IPS-18c (cell line): ENCODE measurements around the gene ACTR8.

Experiments
- H3K4me3 ChIP-seq: 2 replicates; pipeline ENCODE4 v1.7.0; 2013; ENCODE audit warnings: low read depth, mild to moderate bottlenecking, low read length, moderate library complexity; ENCODE audit not compliant: insufficient read depth
- H3K9me3 ChIP-seq: one replicate; pipeline ENCODE4 v1.6.1; 2013; ENCODE audit warnings: mild to moderate bottlenecking, low read length, moderate library complexity; ENCODE audit not compliant: control insufficient read depth, insufficient read depth

The ACTR8 gene

GRCh38 chr3:53823026-53823955 is 58.7 kb downstream of the ACTR8 start:
- H3K9me3 ChIP-seq = no peaks in the 10 kb centered on the region
- no peak overlapping the region for H3K4me3 ChIP-seq

GRCh38 chr3:53822331-53822741 is 59.6 kb downstream of the ACTR8 start:
- Histone ChIP-seq H3K9me3 (no peaks in the 10 kb centered on the region), H3K4me3 (no peak overlapping the region)

- Histone ChIP-seq H3K4me3 (no peak overlapping the region), H3K9me3 (no peaks in the 10 kb centered on the region)
Measured at GRCh38 chr3:53821631-53822121, 60.3 kb downstream of the ACTR8 start.

- Histone ChIP-seq H3K9me3 (no peaks in the 10 kb centered on the region), H3K4me3 (no peak overlapping the region)
Measured at GRCh38 chr3:53820756-53821580, 61.0 kb downstream of the ACTR8 start.

DNA sequence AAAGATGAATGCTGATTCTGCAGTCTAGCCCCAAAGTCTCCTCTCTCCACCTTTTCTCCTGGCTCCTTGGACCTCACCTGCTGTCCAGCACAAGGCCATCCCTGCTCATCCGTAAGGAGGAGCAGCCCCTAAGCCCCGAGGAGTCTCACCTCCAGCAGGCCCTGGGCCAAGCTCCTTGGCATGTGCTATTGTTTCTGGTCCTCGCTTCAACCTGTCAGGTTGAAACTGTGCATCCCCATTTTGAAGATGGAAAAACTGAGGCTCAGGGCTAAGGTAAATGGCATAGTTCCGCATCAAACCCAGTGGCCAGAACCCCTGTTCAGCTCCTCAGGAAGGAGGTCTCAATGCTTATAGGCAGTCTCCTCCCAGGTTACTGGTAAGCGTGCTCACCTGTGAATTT is 61.9 kb downstream of the ACTR8 start:
- H3K4me3 ChIP-seq = no peak overlapping the region
- no peaks in the 10 kb centered on the region for H3K9me3 ChIP-seq

DNA sequence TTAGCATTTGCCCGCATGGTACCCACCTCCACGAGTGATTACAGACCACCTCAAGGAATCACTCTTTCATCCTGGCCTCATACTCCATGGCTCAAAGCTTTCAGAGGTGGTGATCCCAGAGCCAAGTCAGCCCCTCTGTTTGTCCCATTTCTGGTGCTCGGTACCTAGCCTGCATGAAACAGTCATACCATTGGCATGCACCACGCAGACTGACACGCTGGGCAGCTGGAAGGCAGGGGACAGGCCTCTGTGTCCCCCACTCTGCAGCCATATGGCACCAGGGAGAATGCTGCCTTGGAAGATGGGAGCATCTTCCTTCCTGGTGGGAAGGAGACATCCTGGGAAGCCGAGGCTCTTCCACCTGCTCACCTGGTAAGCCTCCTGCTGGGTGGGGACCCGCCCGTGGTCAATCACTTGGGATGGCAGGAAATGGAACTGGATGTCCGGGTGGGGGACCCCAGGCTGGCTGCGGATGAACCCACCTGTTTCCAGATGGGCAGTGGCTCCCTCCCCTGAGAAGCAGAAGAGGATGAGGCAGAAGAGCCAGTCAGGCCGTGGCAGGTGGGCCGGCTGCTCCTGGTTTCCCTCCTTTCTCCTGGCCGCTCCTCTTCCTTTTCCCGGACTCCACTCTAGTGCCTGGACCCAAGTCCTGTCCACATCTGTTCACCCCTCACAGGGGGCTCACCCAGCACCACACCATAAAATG is 62.6 kb downstream of the ACTR8 start:
- H3K4me3 ChIP-seq = no peak overlapping the region
- no peaks in the 10 kb centered on the region for H3K9me3 ChIP-seq

GRCh38 chr3:53818221-53819162 is 63.5 kb downstream of the ACTR8 start:
- no peak overlapping the region for H3K4me3 ChIP-seq
- no peaks in the 10 kb centered on the region for H3K9me3 ChIP-seq

DNA sequence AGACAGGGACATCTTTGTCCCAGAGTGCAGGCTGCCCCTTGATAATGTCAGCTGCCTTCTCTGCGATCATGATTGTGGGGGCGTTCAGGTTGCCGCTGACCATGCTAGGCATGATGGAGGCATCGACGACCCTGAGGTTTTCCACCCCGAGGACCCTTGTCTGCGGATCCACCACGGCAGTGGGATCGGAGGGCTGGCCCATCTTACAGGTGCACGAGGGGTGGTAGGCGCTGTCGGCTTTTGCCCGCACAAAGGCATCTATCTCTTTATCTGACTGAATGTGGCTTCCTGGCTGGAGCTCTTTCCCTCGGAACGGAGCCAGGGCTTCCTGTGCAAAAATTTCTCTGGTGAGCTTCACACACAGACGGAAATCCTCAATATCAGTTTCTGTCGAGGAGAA is 64.1 kb downstream of the ACTR8 start:
- H3K4me3 ChIP-seq = no peak overlapping the region
- no peaks in the 10 kb centered on the region for H3K9me3 ChIP-seq

DNA sequence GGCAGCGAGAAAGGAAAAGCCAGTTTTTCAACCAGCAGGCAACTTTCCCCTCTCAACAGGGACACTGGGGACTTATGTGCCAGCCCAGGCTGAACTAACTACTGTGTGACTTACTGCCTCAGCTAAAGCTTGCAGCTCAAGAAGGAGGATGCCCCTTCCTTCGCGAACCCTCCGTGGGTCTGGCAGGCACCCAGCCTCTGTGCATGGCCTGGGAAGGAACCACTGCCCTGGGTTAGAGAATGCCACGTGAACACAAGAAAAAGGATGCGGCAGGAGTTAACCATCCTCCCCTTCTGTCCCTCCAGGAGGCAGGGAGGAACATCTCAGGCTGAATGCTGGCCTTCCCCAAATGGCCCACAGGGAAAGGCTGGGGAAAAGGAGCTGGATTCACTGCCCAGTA is 64.7 kb downstream of the ACTR8 start:
- H3K9me3 ChIP-seq = no peaks in the 10 kb centered on the region
- H3K4me3 ChIP-seq = no peak overlapping the region
